GM12873 (cell line): ENCODE data around the gene GPC6.

Experiments used
- CTCF ChIP-seq: IDR thresholded peaks from 2 replicates; pipeline ENCODE4 v1.5.1; 2012; ENCODE audit warnings: low read depth, mild to moderate bottlenecking, moderate library complexity, low read length, control low read depth; ENCODE audit not compliant: insufficient read depth; ENCODE audit errors: missing control alignments

The GPC6 gene

GRCh38 chr13:93377196-93377595 lies 150.6 kb downstream of the GPC6 start:
- no peak for TF ChIP-seq CTCF

GRCh38 chr13:93378184-93378583 lies 151.6 kb downstream of the GPC6 start:
- TF ChIP-seq CTCF, result no peak

- no peak for TF ChIP-seq CTCF
Measured at GRCh38 chr13:93386116-93386515, 159.5 kb downstream of the GPC6 start.

- TF ChIP-seq CTCF, result no peak
Measured at GRCh38 chr13:93388701-93389100, 162.1 kb downstream of the GPC6 start.

- no peak for TF ChIP-seq CTCF
Measured at GRCh38 chr13:93397619-93398018, 171.0 kb downstream of the GPC6 start.

- no peak for TF ChIP-seq CTCF
Measured at GRCh38 chr13:93398167-93399035, 171.8 kb downstream of the GPC6 start.

- no peak for TF ChIP-seq CTCF
Measured at GRCh38 chr13:93399212-93399611, 172.6 kb downstream of the GPC6 start.
